Endothelial cell (in vitro differentiated cells): ENCODE data around the gene CCDC24. TPM values are rescaled to one million over a fixed set of nuclear protein-coding genes. Genes with fewer than 3 reads are reported as not detected.

Experiments used
- DNase-seq: peaks from one replicate; pipeline ENCODE4 v3.0.0; 2021; ENCODE audit warnings: low spot score
- H3K27ac Mint-ChIP-seq: one replicate; pipeline ENCODE4 v1.8.0; 2021; ENCODE audit warnings: mixed read lengths, inconsistent platforms; ENCODE audit not compliant: unreplicated experiment
- H3K27me3 Mint-ChIP-seq: one replicate; pipeline ENCODE4 v1.8.0; 2021; ENCODE audit warnings: mild to moderate bottlenecking, moderate library complexity, mixed read lengths, inconsistent platforms; ENCODE audit not compliant: unreplicated experiment
- H3K36me3 Mint-ChIP-seq: one replicate; pipeline ENCODE4 v1.8.0; 2021; ENCODE audit warnings: mild to moderate bottlenecking, low read depth, mixed read lengths, inconsistent platforms; ENCODE audit not compliant: unreplicated experiment
- H3K4me1 Mint-ChIP-seq: one replicate; pipeline ENCODE4 v1.8.0; 2021; ENCODE audit warnings: mild to moderate bottlenecking, mixed read lengths, inconsistent platforms; ENCODE audit not compliant: unreplicated experiment
- H3K4me3 Mint-ChIP-seq: one replicate; pipeline ENCODE4 v1.8.0; 2021; ENCODE audit warnings: mild to moderate bottlenecking, mixed read lengths, inconsistent platforms; ENCODE audit not compliant: unreplicated experiment
- H3K9me3 Mint-ChIP-seq: one replicate; pipeline ENCODE4 v1.8.0; 2021; ENCODE audit warnings: mixed read lengths, inconsistent platforms; ENCODE audit not compliant: unreplicated experiment
- total RNA-seq: library from RNA; stranded (reverse); fragmentation: NEBNext Ultra II Directional; extraction: Animal tissue kit (Norgen Biotek cat#: 25700); gene quantifications from one replicate; pipeline ENCODE4 v1.2.1, GENCODE V29; 2021; ENCODE audit not compliant: unreplicated experiment
- TF ChIP-seq, protein P1 (sequence below): fragments of 200-600 bp; sonication (generic); IDR thresholded peaks from one replicate; pipeline ENCODE4 v1.5.0; 2021; ENCODE audit warnings: antibody characterized with exemption; ENCODE audit not compliant: unreplicated experiment

CCDC24 gene
- total RNA-seq, 1 donor from 2014 or later, result 4.2 TPM

DNA sequence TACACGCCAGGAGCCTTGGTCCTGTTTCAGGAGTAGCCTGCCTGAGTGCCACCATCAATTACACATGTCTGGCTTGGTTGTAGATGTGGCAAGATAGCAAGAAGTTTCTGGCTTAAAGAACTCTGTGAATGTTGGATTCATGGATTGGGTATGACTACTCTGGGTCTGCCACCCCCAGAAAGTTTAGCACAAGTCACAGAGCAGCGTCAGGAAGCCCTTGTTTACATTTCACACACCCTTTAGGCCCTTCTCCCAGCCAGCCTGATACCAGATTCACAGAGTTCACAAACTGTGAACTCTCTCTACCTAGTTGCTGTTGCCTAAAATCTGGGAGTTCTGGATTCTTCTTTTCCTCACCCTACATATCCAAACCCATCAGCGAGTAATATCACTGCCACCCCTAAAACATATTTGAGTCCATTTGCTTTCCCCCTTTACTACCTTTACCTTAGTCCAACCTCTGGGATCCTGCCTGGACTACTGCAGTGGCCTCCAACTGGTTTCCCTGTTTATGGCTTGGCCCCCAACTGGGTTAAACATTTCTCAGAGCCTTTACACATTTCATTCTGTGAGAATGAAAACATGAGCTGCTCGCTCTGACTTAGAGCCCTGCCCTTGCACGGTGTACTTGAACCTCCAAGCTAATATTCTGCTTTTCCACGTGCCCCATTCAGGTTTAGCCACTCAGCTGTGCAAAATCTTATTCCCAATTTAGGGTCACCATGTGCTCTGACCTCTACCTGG, 4.1 kb upstream of the CCDC24 start:
- Mint-ChIP-seq H3K9me3 (no peaks in the 10 kb centered on the region), H3K4me1 (peaks cover 8% of the 10 kb centered on the region), H3K27me3 (peaks cover 3% of the 10 kb centered on the region), H3K4me3 (no peak overlapping the region), H3K27ac (no peak overlapping the region), H3K36me3 (peaks cover 20% of the 10 kb centered on the region)
- DNase-seq, result no peak
- TF ChIP-seq, protein P1, sequence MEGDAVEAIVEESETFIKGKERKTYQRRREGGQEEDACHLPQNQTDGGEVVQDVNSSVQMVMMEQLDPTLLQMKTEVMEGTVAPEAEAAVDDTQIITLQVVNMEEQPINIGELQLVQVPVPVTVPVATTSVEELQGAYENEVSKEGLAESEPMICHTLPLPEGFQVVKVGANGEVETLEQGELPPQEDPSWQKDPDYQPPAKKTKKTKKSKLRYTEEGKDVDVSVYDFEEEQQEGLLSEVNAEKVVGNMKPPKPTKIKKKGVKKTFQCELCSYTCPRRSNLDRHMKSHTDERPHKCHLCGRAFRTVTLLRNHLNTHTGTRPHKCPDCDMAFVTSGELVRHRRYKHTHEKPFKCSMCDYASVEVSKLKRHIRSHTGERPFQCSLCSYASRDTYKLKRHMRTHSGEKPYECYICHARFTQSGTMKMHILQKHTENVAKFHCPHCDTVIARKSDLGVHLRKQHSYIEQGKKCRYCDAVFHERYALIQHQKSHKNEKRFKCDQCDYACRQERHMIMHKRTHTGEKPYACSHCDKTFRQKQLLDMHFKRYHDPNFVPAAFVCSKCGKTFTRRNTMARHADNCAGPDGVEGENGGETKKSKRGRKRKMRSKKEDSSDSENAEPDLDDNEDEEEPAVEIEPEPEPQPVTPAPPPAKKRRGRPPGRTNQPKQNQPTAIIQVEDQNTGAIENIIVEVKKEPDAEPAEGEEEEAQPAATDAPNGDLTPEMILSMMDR, result no peak

DNA sequence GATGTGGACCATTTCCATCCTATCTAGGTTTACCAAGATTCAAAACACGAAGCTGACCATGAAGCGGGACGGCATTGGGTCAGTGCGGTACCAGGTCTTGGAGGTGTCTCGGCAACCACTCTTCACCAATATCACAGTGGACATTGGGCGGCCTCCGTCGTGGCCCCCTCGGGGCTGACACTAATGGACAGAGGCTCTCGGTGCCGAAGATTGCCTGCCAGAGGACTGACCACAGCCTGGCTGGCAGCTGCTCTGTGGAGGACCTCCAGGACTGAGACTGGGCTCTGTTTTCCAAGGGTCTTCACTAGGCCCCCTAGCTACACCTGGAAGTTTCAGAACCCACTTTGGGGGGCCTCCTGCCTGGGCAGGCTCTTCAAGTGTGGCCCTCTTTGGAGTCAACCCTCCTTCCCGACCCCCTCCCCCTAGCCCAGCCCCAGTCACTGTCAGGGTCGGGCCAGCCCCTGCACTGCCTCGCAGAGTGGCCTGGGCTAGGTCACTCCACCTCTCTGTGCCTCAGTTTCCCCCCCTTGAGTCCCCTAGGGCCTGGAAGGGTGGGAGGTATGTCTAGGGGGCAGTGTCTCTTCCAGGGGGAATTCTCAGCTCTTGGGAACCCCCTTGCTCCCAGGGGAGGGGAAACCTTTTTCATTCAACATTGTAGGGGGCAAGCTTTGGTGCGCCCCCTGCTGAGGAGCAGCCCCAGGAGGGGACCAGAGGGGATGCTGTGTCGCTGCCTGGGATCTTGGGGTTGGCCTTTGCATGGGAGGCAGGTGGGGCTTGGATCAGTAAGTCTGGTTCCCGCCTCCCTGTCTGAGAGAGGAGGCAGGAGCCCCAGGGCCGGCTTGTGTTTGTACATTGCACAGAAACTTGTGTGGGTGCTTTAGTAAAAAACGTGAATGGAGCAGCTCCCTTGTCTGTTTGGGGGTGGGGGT, 864 bp upstream of the CCDC24 start:
- no peak for DNase-seq
- TF ChIP-seq, protein P1, result no peak
- no peak overlapping the region for H3K27ac Mint-ChIP-seq

DNA sequence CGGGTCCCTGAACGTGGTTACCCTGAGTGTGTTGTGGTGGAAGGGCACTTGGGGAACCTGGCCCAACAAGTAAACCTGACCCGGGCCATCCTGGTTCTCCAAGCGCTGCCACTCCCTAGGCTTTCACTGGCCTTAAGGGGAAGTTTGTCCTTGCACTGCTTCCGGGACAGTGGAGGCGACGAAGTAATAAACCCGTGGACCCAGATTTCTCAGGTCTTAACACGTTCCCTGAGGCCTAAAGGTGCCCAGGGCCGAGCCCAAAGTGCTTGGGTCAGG, 261 bp upstream of the CCDC24 start:
- H3K27me3 Mint-ChIP-seq, result no peaks in the 10 kb centered on the region
- no peak overlapping the region for H3K27ac Mint-ChIP-seq
- H3K9me3 Mint-ChIP-seq, result no peaks in the 10 kb centered on the region
- TF ChIP-seq, protein P1, result no peak
- peaks cover 13% of the 10 kb centered on the region for H3K4me1 Mint-ChIP-seq
- peaks cover under 1% of the 10 kb centered on the region for H3K36me3 Mint-ChIP-seq
- no peak for DNase-seq
- peak overlapping the region; percentile 91 for H3K4me3 Mint-ChIP-seq

More for the DNA sequence above, 864 bp upstream of the CCDC24 start:
- Mint-ChIP-seq H3K36me3 (peaks cover 6% of the 10 kb centered on the region), H3K9me3 (no peaks in the 10 kb centered on the region), H3K4me3 (peak overlapping the region; percentile 91), H3K4me1 (peaks cover 13% of the 10 kb centered on the region), H3K27me3 (no peaks in the 10 kb centered on the region)

DNA sequence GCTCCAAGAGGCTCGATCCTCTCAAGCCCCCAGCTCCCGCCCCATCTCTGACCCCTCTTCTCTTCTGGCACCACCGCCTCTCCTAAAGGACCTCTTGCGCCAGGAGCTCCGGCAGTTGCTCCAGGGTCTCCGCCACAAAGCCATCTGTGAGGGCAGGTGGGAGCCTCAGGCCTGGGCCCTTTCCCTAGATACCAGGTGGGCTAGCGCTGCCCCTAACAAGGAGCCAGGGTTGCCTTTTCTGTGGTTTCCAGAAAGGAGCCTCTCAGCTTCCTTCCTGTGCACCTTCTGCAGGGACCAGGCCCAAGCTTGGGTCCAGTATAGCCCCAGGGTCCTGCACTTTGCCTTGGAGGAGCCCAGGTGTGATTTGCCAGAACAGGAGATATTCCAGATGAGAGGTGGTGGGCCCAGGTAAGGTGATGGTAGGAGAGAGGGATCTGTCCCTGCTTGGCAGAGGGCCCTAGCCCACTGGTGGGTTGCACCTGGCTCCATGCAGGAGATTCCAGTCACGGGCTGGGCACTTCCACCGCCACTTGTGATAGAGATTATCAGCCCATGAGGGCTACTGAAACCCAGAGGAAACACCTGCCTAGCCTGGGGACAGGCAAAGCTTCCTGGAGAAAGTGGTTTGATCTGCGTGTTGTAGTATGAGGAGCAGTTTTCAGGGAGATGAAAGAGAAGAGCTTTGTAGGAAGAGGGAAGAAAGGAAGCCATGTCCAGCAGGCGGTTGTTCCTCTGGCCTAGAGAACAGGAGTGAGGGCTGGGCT, 1.0 kb downstream of the CCDC24 start:
- Mint-ChIP-seq H3K36me3 (no peaks in the 10 kb centered on the region), H3K9me3 (no peaks in the 10 kb centered on the region), H3K27ac (no peak overlapping the region), H3K27me3 (no peaks in the 10 kb centered on the region), H3K4me1 (peaks cover 13% of the 10 kb centered on the region), H3K4me3 (peak overlapping the region; percentile 91)
- no peak for DNase-seq
- TF ChIP-seq, protein P1, result no peak
